ENCODE data around the gene VTN.

DNA sequence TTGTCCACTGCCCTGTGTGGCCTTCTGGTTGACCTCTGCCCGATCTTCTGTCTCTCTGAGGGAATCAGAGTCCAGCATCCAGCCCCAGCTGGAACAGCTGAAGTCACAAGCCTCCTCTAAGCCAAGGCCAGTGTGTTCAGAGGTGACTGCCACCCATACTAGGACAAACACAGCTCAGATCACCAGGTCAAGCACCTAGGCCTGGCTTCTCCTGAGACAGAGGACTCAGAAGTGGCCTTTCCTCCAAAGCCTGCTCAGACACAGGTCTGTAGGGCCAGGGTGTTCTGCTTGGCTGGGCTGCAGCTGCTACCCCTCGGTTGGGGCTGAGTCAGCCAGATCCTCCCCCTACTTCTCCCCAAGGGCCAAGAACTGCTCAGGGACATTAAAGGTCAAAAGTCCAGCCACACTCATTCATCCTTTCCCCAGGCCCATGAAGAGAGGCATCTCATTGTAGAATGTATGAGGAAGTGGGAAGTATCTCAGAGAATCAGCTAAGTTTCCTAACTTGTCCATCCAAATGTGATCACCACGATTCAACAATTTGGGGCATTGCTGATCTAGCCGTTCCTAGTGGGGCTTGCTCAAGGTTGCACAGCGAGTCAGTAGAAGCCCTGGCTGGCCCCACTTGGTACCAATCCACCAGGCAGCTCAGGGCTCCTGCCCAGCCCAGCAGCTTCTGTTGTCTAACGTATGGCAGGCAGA is 28.3 kb upstream of the VTN start:
- TF ChIP-seq POLR2A (IDR thresholded peaks at IDR 0.05; ENCODE audit: low read length): no peak
- no peak for TF ChIP-seq GATA1 (IDR thresholded peaks at IDR 0.05; ENCODE audit: low read depth, low read length)

Data from erythroblast (primary cell).